Measurements from ENCODE around the gene CNOT6.

DNA sequence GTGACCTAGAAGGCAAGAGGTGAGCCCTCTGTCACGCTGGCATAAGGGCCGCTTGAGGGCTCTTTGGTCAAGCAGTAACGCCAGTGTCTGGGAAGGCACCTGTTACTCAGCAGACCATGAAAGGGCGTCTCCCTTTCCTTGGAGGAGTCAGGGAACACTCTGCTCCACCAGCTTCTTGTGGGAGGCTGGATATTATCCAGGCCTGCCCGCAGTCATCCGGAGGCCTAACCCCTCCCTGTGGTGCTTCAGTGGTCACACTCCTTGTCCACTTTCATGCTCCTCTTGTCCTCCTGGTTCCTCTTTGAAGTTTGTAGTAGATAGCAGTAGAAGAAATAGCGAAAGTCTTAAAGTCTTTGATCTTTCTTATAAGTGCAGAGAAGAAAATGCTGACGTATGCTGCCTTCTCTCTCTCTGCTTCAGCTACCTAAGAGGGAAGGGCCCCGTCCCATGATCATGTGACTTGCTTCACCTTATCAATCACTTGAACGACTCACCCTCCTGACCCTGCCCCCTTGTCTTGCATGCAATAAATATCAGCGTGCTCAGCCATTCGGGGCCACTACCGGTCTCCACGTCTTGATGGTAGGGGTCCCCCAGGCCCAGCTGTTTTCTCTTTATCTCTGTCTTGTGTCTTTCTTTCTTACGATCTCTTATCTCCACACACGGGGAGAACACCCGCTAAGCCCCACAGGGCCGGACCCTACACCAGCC is 113.8 kb downstream of the CNOT6 start:
- TF ChIP-seq, protein P1, sequence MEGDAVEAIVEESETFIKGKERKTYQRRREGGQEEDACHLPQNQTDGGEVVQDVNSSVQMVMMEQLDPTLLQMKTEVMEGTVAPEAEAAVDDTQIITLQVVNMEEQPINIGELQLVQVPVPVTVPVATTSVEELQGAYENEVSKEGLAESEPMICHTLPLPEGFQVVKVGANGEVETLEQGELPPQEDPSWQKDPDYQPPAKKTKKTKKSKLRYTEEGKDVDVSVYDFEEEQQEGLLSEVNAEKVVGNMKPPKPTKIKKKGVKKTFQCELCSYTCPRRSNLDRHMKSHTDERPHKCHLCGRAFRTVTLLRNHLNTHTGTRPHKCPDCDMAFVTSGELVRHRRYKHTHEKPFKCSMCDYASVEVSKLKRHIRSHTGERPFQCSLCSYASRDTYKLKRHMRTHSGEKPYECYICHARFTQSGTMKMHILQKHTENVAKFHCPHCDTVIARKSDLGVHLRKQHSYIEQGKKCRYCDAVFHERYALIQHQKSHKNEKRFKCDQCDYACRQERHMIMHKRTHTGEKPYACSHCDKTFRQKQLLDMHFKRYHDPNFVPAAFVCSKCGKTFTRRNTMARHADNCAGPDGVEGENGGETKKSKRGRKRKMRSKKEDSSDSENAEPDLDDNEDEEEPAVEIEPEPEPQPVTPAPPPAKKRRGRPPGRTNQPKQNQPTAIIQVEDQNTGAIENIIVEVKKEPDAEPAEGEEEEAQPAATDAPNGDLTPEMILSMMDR (IDR thresholded peaks at IDR 0.05; ENCODE audit: low read depth, low read length) = no peak
- no peak for TF ChIP-seq EZH2phosphoT487 (IDR thresholded peaks at IDR 0.05; ENCODE audit: low read depth)
